Activated effector memory CD4-positive, alpha-beta T cell treated with Interleukin-2 at 50 U/mL for 16 hours (primary cell): ENCODE results near the gene SLC34A1.
A peak's percentile ranks its signal among the peaks of the same experiment; 100 is the strongest.
"Not testable (repeated sequence)": the region's sequence is repeated elsewhere in the genome, so short reads cannot be mapped to it uniquely, and the experiment has no call there.

ENCODE experiments used
- DNase-seq: peaks from one replicate; pipeline ENCODE4 v3.0.0-alpha.2; 2020

The SLC34A1 gene

GRCh38 chr5:177368869-177369644 is 15.2 kb upstream of the SLC34A1 start:
- DNase-seq = no peak

DNA sequence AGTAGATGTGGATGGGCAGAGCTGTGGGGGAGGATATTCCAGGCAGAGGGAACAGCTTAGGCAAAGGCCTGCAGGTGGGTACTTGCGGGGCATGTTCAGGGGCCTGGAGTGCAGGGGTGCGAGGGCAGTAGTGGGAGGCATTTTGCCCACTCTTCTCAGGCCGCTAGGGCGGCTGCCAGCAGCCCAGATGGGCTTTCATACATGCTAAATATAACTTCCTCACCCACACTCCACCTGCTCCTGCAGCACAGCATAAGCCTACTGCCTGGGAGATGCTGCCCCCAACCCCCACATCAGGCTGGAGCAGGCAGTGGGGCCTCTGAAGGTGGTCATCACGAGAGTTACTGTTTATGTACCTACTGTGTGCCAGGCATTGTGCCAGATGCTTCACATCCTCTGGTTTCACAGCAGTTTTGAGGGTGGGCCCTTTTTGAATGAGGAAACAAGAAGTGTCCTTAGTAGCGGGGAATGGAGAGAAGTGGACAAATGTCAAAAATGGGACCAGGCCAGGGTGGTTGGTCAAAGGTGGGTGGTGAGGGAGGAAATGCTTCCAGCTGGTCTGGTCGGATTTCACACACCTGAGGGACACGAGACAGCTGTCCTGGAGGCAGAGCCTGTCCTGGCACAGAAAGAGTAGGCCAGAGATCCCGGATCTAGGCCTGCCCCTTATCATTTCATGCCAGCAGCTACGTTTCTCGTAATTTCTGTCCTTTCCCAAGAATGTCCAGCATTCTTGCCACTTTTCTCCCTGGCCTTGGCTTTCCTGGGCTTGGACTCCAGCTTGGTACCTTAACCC is 14.4 kb upstream of the SLC34A1 start:
- DNase-seq = no peak

DNA sequence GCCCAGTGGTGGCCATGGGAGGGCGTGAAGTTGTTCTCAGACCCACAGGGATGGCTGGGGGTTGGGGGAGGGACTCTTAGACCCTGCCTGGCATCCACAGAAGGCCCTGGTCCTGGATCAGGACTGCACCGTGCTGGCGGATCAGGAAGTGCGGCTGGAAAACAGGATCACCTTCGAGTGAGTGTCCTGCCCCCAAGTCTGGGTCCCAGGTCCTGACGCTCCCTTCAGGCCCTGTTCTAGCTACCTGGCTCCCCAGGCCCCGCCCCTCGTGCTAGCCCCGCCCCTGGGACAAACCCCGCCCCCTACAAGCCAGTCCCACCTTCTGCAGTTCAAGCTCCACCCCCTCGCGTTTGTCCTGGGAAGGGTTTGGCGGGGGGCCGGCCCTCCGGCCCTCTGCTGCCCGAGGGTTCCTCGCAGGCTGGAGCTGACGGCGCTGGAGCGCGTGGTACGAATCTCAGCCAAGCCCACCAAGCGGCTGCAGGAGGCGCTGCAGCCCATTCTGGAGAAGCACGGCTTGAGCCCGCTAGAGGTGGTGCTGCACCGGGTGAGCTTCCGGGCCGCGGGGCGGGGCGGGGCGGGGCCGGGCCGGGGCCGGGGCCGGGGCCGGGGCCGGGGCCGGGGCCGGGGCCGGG is 13.6 kb upstream of the SLC34A1 start:
- peak; percentile 29 for DNase-seq

DNA sequence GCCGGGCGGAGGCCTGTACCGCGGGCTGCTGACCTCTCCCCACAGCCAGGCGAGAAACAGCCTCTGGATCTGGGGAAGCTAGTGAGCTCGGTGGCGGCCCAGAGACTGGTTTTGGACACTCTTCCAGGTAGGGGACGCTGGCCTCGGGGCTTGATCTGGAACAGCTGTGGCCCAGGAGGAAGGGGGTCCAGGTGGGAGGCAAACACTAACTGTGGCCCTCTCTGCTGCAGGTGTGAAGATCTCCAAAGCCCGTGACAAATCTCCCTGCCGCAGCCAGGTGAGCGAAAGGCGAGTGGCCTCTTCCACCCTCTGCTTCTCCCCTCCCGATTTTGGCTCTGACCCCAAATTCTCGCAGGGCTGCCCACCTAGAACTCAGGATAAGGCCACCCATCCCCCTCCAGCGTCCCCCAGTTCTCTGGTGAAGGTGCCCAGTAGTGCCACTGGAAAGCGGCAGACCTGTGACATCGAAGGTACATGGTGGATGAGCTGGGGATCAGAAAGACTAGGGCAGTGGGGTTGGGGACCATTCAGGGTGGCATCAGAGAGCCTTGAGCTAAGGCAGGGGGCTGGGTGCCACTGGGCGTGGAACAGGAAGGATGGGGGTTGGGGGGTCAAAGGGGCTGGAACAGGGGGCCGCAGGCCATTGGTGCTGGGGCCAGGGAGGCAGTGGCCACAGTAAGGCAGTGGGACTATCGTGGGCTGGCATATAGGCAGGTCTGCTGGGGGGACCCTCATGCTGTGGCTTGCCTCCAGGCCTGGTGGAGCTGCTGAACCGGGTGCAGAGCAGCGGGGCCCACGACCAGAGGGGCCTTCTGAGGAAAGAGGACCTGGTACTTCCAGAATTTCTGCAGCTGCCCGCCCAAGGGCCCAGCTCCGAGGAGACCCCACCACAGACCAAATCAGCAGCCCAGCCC is 12.9 kb upstream of the SLC34A1 start:
- no peak for DNase-seq

- DNase-seq = peak; percentile 39
Measured at GRCh38 chr5:177372034-177372896, 12.0 kb upstream of the SLC34A1 start.

DNA sequence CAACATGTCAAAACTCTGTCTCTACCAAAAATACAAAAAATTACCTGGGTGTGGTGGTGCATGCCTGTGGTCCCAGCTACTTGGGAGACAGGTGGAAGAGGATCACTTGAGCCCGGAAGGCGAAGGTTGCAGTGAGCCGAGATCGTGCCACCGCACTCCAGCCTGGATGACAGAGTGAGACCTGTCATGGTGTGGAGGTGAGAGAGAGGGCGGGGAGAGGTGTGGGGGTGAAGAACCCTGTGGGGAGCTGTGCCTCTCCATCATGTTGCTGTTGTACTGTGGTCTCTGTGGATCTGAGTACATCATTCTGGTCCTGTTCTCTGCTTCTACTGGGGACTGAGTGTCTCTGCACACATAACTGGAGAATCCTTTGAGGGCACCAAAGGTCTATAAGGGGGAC is 11.3 kb upstream of the SLC34A1 start:
- peak; percentile 21 for DNase-seq

DNA sequence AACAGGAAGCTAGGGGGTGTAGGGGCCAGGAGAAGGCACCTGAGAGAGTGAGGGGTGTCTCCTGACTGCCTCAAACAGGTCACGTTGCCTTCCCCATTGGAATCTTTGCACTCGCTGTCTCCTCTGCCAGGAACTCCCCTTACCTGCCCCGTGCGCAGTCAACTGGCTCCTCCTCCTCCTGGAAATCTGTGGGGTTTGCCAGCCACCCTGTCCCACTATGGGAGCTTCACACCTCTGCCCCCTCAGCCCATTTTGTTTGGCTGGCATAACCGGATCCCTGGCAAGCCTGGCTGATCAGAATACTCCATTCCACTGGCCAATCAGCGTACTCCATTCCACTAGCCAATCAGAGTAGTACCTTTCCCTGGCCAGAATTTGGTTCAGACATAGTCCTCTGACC is 10.4 kb upstream of the SLC34A1 start:
- no peak for DNase-seq

DNA sequence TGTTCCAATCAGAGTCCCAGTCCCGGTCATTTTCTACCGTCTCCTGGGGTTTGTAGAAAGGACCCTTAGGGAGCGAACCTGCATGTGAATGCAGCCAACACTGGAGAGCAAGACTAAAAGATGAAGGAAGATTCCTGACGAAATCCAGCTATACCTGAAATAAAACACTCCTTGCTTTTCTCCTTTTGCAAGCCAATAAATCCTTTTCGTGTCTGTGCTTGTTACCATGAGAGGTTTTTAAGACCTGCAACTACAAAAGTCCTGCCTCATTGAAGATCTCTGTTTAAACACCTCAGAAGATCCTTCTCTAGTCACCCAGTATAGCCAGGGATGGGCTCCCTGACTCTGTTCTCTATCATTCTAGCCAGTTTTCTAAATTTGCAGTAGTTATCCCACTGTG is 10.0 kb upstream of the SLC34A1 start:
- DNase-seq = no peak

DNA sequence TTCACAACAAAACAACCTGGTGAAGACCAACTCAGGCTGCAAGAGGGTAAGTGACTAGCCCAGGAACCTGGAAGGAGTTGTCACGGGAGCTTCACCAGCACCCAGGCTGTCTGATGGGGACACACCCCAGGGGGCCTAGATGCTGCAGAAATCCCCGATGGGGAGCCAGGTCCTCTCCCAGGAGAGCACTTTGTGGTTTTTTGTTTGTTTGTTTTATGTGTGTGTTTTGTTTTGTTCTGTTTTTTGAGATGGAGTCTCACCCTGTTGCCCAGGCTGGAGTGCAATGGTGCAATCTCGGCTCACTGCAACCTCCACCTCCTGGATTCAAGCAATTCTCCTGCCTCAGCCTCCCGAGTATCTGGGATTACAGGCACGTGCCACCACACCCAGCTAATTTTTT is 8.7 kb upstream of the SLC34A1 start:
- not testable (repeated sequence) for DNase-seq

- no peak for DNase-seq
Measured at GRCh38 chr5:177376107-177376506, 8.1 kb upstream of the SLC34A1 start.

DNA sequence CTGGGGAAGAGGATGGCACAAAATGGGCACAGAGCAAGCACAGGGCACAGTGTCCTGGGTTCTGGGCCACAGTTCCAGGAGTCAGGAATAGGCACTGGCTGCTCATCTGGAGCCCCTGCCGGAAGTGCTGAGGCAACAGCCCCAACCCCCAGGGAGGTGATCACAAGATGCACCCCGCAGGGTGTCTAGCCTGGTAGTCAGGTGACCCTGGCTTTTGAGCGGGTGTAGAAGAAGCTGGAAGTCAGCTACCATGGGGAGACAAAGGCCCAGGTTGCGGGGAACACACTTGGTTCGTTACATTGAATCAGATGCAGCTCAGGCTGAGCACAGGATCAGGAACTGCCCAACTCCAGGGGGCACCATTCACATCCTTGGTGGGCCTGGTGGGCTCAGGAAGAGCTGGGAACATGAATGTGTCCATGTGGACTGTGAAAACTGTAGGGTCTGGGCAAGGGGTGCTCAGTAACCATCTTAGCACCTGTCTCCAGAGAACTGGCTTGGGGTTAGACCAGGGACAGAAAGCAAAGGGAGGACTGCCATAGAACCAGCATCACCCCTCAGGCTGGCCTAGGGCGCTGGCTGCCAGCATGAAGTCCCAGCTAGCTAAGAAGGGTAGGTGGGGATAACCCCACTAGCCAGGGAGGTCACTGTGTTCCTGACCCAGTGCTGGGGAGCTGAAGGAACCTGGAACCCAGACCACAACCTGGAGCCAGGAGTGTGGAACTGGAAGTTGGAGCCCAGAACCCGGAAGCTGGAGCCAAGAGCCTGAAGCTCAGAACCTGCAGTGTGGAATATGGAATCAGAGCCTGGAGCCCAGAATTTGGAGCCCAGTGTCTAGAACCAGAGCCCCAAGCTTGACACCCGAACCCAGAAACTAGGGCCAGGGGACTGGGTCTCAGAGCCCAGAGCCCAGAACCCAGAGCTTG is 6.1 kb upstream of the SLC34A1 start:
- DNase-seq = no peak

- no peak for DNase-seq
Measured at GRCh38 chr5:177378884-177379883, 5.0 kb upstream of the SLC34A1 start.

- DNase-seq = no peak
Measured at GRCh38 chr5:177380805-177381126, 3.5 kb upstream of the SLC34A1 start.

DNA sequence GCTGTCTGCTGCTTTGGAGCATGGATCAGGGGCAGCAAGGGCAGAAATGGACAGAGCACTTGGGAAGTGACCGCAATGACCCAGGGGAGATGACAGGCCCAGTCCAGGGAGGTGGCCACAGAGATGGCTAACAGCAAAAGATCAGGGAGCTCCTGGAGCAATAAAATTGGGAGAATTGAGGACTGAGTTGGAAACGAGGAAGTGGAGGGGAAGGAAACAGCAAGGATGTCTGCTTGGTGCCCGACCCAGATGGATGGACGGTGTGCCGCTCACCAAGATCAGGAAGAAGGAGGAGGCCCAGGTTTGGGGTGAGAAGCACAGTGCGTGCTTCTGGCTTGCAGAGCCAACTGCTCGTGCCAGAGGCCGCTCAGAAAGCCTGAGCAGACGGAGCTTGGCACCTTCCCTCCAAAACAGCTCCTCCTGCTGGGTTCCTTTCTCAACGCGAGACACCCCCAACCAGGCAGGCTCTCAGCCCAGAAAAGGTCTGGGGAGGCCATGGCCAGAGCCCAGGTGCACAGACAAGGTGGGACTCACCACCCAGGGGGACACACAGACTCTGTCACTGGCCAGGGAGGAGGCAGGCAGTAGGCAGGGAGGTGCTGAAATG is 1.7 kb upstream of the SLC34A1 start:
- DNase-seq = no peak

DNA sequence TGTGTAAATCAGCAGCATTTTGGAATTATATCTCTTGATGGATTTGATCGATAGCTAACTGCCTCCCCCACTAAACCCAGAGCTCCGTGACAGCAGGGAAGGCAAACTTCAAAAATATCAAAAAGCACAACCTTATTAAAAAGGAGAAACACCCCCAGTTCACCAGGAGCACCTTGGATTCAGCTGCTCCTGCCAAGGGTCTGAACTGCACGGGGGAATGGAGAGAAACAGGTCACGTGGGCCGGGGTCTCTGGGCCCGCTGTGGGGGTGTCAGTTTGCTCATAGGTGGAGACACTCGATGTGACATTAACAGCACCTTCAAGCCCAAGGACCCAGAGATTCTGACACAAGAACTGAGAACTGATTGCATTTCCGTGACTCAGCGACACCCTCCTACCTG is 1.1 kb upstream of the SLC34A1 start:
- DNase-seq = no peak

DNA sequence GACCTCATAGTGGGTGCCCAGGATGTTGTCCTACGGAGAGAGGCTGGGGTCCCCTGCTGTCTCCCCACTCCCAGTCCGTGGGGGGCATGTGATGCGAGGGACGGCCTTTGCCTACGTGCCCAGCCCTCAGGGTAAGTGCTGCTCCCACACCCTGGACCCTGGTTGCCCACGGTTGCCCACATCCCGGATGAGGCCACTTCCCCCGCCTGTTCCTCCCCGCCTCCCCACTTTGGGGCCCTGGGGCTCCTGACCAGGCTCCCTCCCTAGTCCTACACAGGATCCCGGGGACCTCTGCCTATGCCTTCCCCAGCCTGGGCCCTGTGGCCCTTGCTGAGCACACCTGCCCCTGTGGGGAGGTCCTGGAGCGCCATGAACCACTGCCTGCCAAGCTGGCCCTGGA is 1.5 kb downstream of the SLC34A1 start:
- DNase-seq = no peak

DNA sequence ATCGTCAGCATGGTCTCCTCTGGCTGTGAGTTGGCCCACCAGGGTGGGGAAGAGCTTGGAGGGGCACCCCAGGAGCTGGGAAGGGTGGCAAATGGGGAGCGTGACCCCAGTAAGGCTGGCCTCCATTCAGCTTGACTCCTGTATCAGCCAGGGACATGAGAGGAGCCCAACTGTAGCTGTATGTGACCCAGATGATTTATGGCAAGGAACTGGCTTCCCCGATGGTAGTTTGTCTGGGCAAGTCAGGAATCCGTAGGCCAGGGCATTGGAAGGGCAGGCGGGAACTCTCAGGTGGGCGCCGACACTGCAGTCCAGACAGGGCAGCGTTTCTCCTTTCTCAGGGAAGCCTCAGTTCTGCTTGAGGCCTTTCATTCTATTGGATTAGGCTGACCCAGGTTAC is 2.3 kb downstream of the SLC34A1 start:
- no peak for DNase-seq

DNA sequence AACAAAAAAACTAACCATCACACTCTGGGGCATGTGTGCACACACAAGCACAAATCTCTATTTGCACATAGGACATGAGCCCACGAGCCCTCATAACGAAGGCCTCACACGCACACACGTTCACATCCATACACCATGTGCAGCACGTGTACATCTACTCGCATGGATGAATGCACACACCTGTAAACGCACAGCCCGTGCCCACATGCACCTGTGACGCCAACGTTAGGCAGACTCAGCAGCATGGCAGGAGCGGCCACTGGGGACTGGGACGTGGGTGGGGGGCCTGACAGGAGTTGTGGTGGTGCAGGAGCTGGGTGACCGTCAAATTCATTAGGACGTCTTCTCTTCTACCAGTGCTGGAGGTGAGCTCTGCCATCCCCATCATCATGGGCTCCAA is 3.2 kb downstream of the SLC34A1 start:
- DNase-seq = no peak

GRCh38 chr5:177388521-177389052 is 4.4 kb downstream of the SLC34A1 start:
- no peak for DNase-seq
